Vagina (tissue), 2 donors: Measurements from ENCODE around the gene CNTN5. TPM values are rescaled to one million over a fixed set of nuclear protein-coding genes. Genes with fewer than 3 reads are reported as not detected.

ENCODE experiments used
- DNase-seq, 2 donors: peaks; one replicate each; pipeline ENCODE4 v3.0.0-alpha.2; 2017; ENCODE audit errors: extremely low spot score in 2 of 2
- H3K27ac ChIP-seq: fragments of 200-600 bp; sonication (generic); one replicate; pipeline ENCODE4 v1.5.1; 2019
- H3K27me3 ChIP-seq: fragments of 200-600 bp; sonication (generic); one replicate; pipeline ENCODE4 v1.5.1; 2019
- H3K36me3 ChIP-seq, 2 donors: fragments of 200-600 bp; sonication (generic); one replicate each; pipeline ENCODE4 v1.5.1; 2017 to 2019
- H3K4me1 ChIP-seq: fragments of 200-600 bp; sonication (generic); one replicate; pipeline ENCODE4 v1.5.1; 2019
- H3K4me3 ChIP-seq, 2 donors: fragments of 200-600 bp; sonication (generic); 1 replicate in 1 of 2; 2 replicates in 1 of 2; pipeline ENCODE4 v1.5.1; 2016 to 2019
- H3K9me3 ChIP-seq: fragments of 200-600 bp; sonication (generic); one replicate; pipeline ENCODE4 v1.5.1; 2019
- CTCF ChIP-seq, 3 experiments: fragments of 450-650 bp in 2 of 3; fragments of 200-600 bp in 1 of 3; sonication (generic) in 1 of 3; IDR thresholded peaks; one replicate each; pipeline ENCODE4 v1.5.1; 2017 to 2019; ENCODE audit warnings: antibody characterized with exemption in 3 of 3, mild to moderate bottlenecking in 2 of 3, moderate library complexity in 2 of 3
- POLR2A ChIP-seq, 2 donors: fragments of 450-650 bp; IDR thresholded peaks; one replicate each; pipeline ENCODE4 v1.6.1; 2017; ENCODE audit warnings: antibody characterized with exemption in 2 of 2, mild to moderate bottlenecking in 2 of 2, moderate library complexity in 2 of 2
- POLR2AphosphoS5 ChIP-seq, 2 donors: sonication (generic); formaldehyde crosslinking; IDR thresholded peaks; one replicate each; pipeline ENCODE4 v1.9.0; 2017; ENCODE audit warnings: antibody characterized with exemption in 2 of 2, mild to moderate bottlenecking in 2 of 2, low read depth in 1 of 2; ENCODE audit not compliant: insufficient read depth in 1 of 2
- intact Hi-C: fragments of 100-400 bp; cut with DNase I; formaldehyde crosslinking; loops from one replicate; pipeline ENCODE4 v1.15.1; 2023
- total RNA-seq: library from RNA; depleted of rRNA; stranded (reverse); fragments of >200 nt; gene quantifications from one replicate; pipeline ENCODE4 v1.2.3, GENCODE V29; 2016

Gene CNTN5
- total RNA-seq, 1 donor from 2014 or later = 0.25 TPM

GRCh38 chr11:99037057-99037456 is 16.3 kb downstream of the CNTN5 start:
- Histone ChIP-seq H3K36me3 (no peaks in the 10 kb centered on the region), H3K27me3 (no peaks in the 10 kb centered on the region), H3K4me3 (no peak overlapping the region), H3K9me3 (no peaks in the 10 kb centered on the region), H3K4me1 (no peaks in the 10 kb centered on the region), H3K27ac (no peak overlapping the region)
- DNase-seq = no peak
- intact Hi-C loops = no loop called here
- TF ChIP-seq POLR2AphosphoS5 (IDR thresholded peaks at IDR 0.05; ENCODE audit: insufficient read depth in 1 of 2, low read depth in 1 of 2) (no peak), CTCF (IDR thresholded peaks at IDR 0.05) (no peak), POLR2A (IDR thresholded peaks at IDR 0.05) (no peak)

DNA sequence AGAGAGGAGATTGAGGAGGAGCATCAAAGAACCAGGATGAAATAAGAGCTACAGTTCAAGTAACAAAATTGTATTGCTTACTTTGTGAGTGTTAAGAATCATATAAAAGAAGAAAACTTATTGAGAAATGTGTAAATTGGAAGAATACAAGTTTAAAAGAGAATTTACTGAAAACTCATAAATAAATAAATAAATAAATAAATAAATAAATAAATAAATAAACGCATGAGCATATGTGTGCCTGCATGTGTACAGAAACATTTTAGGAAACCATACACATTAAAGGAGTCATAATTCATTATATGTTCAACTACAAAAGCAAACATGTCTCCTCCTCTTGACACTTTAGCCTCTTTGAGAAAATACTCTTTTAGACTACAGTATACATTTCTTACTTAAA is 42.6 kb downstream of the CNTN5 start:
- TF ChIP-seq CTCF (IDR thresholded peaks at IDR 0.05) (no peak), POLR2A (IDR thresholded peaks at IDR 0.05) (no peak), POLR2AphosphoS5 (IDR thresholded peaks at IDR 0.05; ENCODE audit: insufficient read depth in 1 of 2, low read depth in 1 of 2) (no peak)
- H3K9me3 ChIP-seq = no peaks in the 10 kb centered on the region
- H3K36me3 ChIP-seq = no peaks in the 10 kb centered on the region
- H3K27me3 ChIP-seq = no peaks in the 10 kb centered on the region
- no peaks in the 10 kb centered on the region for H3K4me1 ChIP-seq
- H3K4me3 ChIP-seq = no peak overlapping the region
- DNase-seq = no peak
- no peak overlapping the region for H3K27ac ChIP-seq
- intact Hi-C loops = no loop called here

GRCh38 chr11:99065121-99065520 is 44.4 kb downstream of the CNTN5 start:
- no peak overlapping the region for H3K27ac ChIP-seq
- TF ChIP-seq POLR2A (IDR thresholded peaks at IDR 0.05) (no peak), POLR2AphosphoS5 (IDR thresholded peaks at IDR 0.05; ENCODE audit: insufficient read depth in 1 of 2, low read depth in 1 of 2) (no peak), CTCF (IDR thresholded peaks at IDR 0.05) (no peak)
- DNase-seq = no peak
- H3K4me3 ChIP-seq = no peak overlapping the region
- intact Hi-C loops = no loop called here
- no peaks in the 10 kb centered on the region for H3K4me1 ChIP-seq
- no peaks in the 10 kb centered on the region for H3K36me3 ChIP-seq
- H3K9me3 ChIP-seq = no peaks in the 10 kb centered on the region
- H3K27me3 ChIP-seq = no peaks in the 10 kb centered on the region

DNA sequence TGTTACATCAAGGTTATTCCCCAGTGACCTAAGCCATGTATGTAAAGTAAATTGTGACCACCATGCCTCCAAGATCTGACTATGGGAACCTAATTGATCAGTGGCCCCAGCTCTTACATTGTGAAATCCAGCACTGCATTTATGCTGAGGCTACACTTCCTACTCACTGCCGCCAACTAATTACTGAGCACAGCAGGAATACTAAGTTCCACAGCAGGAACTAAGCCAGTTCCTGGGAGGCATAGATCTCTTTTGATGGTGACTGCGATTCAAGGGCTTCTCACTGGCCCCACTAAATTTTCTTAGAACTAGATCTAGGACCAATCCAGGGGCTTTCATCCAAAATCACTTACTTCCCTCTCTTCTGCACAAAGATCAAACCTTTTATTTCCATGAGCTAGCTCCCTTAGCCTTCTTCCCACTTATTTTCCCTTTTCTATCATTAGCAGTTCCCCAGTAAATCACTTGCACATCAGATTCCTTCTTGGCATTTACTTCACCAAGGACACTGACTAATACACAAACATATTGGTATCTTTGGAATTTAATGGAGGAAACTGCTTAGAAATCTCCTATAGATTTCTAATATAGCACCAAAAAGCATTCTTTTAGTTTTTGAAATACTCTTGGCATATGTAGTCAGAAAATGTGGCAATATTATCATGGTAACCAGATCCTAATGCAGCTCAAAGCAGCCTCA is 46.0 kb downstream of the CNTN5 start:
- no peaks in the 10 kb centered on the region for H3K9me3 ChIP-seq
- no peak overlapping the region for H3K27ac ChIP-seq
- no peak overlapping the region for H3K4me3 ChIP-seq
- H3K27me3 ChIP-seq = no peaks in the 10 kb centered on the region
- H3K4me1 ChIP-seq = no peaks in the 10 kb centered on the region
- H3K36me3 ChIP-seq = no peaks in the 10 kb centered on the region
- intact Hi-C loops = no loop called here
- no peak for DNase-seq
- TF ChIP-seq POLR2A (IDR thresholded peaks at IDR 0.05) (no peak), CTCF (IDR thresholded peaks at IDR 0.05) (no peak), POLR2AphosphoS5 (IDR thresholded peaks at IDR 0.05; ENCODE audit: insufficient read depth in 1 of 2, low read depth in 1 of 2) (no peak)

DNA sequence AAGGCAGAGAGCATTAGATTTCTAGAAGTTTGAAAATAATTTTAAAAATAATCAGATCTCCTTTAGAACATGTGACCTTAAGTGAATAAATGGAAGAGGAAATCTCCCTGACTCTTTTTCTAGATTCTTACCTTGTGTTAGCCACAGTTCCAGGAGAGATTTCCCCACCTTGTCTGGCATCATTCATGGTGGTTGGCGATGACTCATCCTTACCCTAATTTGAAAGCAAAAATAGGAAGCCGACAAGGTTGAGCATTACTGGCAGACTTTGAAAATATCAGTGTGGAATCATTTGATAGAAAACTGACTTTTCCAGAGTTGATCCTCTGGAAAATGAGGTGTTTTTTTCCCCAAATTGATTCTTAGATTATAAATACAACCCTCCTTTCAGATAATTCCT is 48.1 kb downstream of the CNTN5 start:
- no peak overlapping the region for H3K4me3 ChIP-seq
- H3K36me3 ChIP-seq = no peaks in the 10 kb centered on the region
- no peak for DNase-seq
- no peaks in the 10 kb centered on the region for H3K9me3 ChIP-seq
- TF ChIP-seq POLR2AphosphoS5 (IDR thresholded peaks at IDR 0.05; ENCODE audit: insufficient read depth in 1 of 2, low read depth in 1 of 2) = no peak
- TF ChIP-seq CTCF (IDR thresholded peaks at IDR 0.05) = no peak
- no peak for TF ChIP-seq POLR2A (IDR thresholded peaks at IDR 0.05)
- no peak overlapping the region for H3K27ac ChIP-seq
- H3K4me1 ChIP-seq = no peaks in the 10 kb centered on the region
- no peaks in the 10 kb centered on the region for H3K27me3 ChIP-seq
- intact Hi-C loops = no loop called here
